Activated naive CD8-positive, alpha-beta T cell treated with anti-CD3 and anti-CD28 coated beads for 36 hours (primary cell): ENCODE measurements around the gene BMP7. TPM values are rescaled to one million over a fixed set of nuclear protein-coding genes. Genes with fewer than 3 reads are reported as not detected.

Experiments used
- DNase-seq: peaks from one replicate; pipeline ENCODE4 v3.0.0; 2021
- H3K27ac Mint-ChIP-seq: one replicate; pipeline ENCODE4 v1.8.0; 2022; ENCODE audit warnings: mild to moderate bottlenecking, moderate library complexity, mixed read lengths
- H3K27me3 Mint-ChIP-seq: one replicate; pipeline ENCODE4 v1.8.0; 2022; ENCODE audit warnings: mild to moderate bottlenecking, mixed read lengths
- H3K36me3 Mint-ChIP-seq: one replicate; pipeline ENCODE4 v1.8.0; 2021; ENCODE audit warnings: mild to moderate bottlenecking, mixed read lengths
- H3K4me1 Mint-ChIP-seq: one replicate; pipeline ENCODE4 v1.8.0; 2021; ENCODE audit warnings: mixed read lengths
- H3K4me3 Mint-ChIP-seq: one replicate; pipeline ENCODE4 v1.8.0; 2022; ENCODE audit warnings: mild to moderate bottlenecking, moderate library complexity, mixed read lengths
- H3K9me3 Mint-ChIP-seq: one replicate; pipeline ENCODE4 v1.8.0; 2022; ENCODE audit warnings: mixed read lengths
- total RNA-seq, 2 experiments: library from RNA; stranded (reverse); gene quantifications; one replicate each; pipeline ENCODE4 v1.2.3, GENCODE V29; 2021

Gene BMP7
- total RNA-seq, 2 experiments from 2014 or later, result not detected

GRCh38 chr20:57118964-57119363 is 147.5 kb downstream of the BMP7 start:
- Mint-ChIP-seq H3K36me3 (no peaks in the 10 kb centered on the region), H3K27ac (no peak overlapping the region), H3K27me3 (peaks cover 3% of the 10 kb centered on the region), H3K4me1 (no peaks in the 10 kb centered on the region), H3K9me3 (no peaks in the 10 kb centered on the region), H3K4me3 (no peak overlapping the region)
- DNase-seq, result no peak

Other genes with a start within 250 kb of the BMP7 start
- not detected for gene SPO11, start 63.2 kb upstream of the BMP7 start, total RNA-seq
- gene RAE1, start 84.6 kb upstream of the BMP7 start, total RNA-seq, result 10 to 100 TPM; 59.0 to 60.0 TPM
- gene RBM38, start 124.8 kb upstream of the BMP7 start, total RNA-seq, result 100 to 1,000 TPM; 142 to 144 TPM